ENCODE measurements around the gene NSDHL.
"Not testable (repeated sequence)": the region's sequence is repeated elsewhere in the genome, so short reads cannot be mapped to it uniquely, and the experiment has no call there.

NSDHL gene

GRCh38 chrX:152832520-152832919 lies 1.7 kb downstream of the NSDHL start:
- no peak overlapping the region for H3K27ac ChIP-seq
- peak overlapping the region; percentile 79 for H3K4me3 ChIP-seq (ENCODE audit: low read depth, low read length)
- DNase-seq, result no peak
- in situ Hi-C loops (cut with HindIII; ENCODE audit: low pct_ligation_motif_present, low sequenced_read_pairs), result no loop called here
- H3K27me3 ChIP-seq (replicated peaks), result no peaks in the 10 kb centered on the region
- no peaks in the 10 kb centered on the region for H3K36me3 ChIP-seq (replicated peaks)
- no peak for TF ChIP-seq CTCF (IDR thresholded peaks at IDR 0.05; ENCODE audit: low read depth, low read length, missing control alignments)

- TF ChIP-seq CTCF (IDR thresholded peaks at IDR 0.05; ENCODE audit: low read depth, low read length, missing control alignments), result no peak
- in situ Hi-C loops (cut with HindIII; ENCODE audit: low pct_ligation_motif_present, low sequenced_read_pairs), result no loop called here
- no peaks in the 10 kb centered on the region for H3K27me3 ChIP-seq (replicated peaks)
- H3K27ac ChIP-seq, result no peak overlapping the region
- H3K36me3 ChIP-seq (replicated peaks), result no peaks in the 10 kb centered on the region
- no peak for DNase-seq
- H3K4me3 ChIP-seq (ENCODE audit: low read depth, low read length), result no peak overlapping the region
Observed at GRCh38 chrX:152833378-152833777, 2.5 kb downstream of the NSDHL start.

- DNase-seq; in situ Hi-C loops (cut with HindIII; ENCODE audit: low pct_ligation_motif_present, low sequenced_read_pairs); H3K4me3 ChIP-seq (ENCODE audit: low read depth, low read length); H3K27ac ChIP-seq; H3K36me3 ChIP-seq (replicated peaks); H3K27me3 ChIP-seq (replicated peaks): not testable (repeated sequence)
Observed at GRCh38 chrX:152835470-152835869, 4.6 kb downstream of the NSDHL start.

GRCh38 chrX:152842772-152843338 lies 12.0 kb downstream of the NSDHL start:
- H3K4me3 ChIP-seq (ENCODE audit: low read depth, low read length), result no peak overlapping the region
- DNase-seq, result no peak
- H3K36me3 ChIP-seq (replicated peaks), result no peaks in the 10 kb centered on the region
- in situ Hi-C loops (cut with HindIII; ENCODE audit: low pct_ligation_motif_present, low sequenced_read_pairs), result no loop called here
- no peaks in the 10 kb centered on the region for H3K27me3 ChIP-seq (replicated peaks)
- TF ChIP-seq CTCF (IDR thresholded peaks at IDR 0.05; ENCODE audit: low read depth, low read length, missing control alignments), result no peak
- H3K27ac ChIP-seq, result no peak overlapping the region

- TF ChIP-seq CTCF (IDR thresholded peaks at IDR 0.05; ENCODE audit: low read depth, low read length, missing control alignments), result no peak
- H3K4me3 ChIP-seq (ENCODE audit: low read depth, low read length), result no peak overlapping the region
- no peaks in the 10 kb centered on the region for H3K36me3 ChIP-seq (replicated peaks)
- H3K27ac ChIP-seq, result no peak overlapping the region
- in situ Hi-C loops (cut with HindIII; ENCODE audit: low pct_ligation_motif_present, low sequenced_read_pairs), result no loop called here
- DNase-seq, result no peak
- H3K27me3 ChIP-seq (replicated peaks), result no peaks in the 10 kb centered on the region
Observed at GRCh38 chrX:152843852-152844251, 13.0 kb downstream of the NSDHL start.

- no peak for DNase-seq
- no peaks in the 10 kb centered on the region for H3K36me3 ChIP-seq (replicated peaks)
- no peaks in the 10 kb centered on the region for H3K27me3 ChIP-seq (replicated peaks)
- TF ChIP-seq CTCF (IDR thresholded peaks at IDR 0.05; ENCODE audit: low read depth, low read length, missing control alignments), result no peak
- H3K27ac ChIP-seq, result no peak overlapping the region
- H3K4me3 ChIP-seq (ENCODE audit: low read depth, low read length), result no peak overlapping the region
- in situ Hi-C loops (cut with HindIII; ENCODE audit: low pct_ligation_motif_present, low sequenced_read_pairs), result no loop called here
Observed at GRCh38 chrX:152844256-152844655, 13.4 kb downstream of the NSDHL start.

All from brain microvascular endothelial cell (primary cell).